Heart left ventricle (tissue), 16 donors: ENCODE measurements around the gene RALGAPA1. TPM values are rescaled to one million over a fixed set of nuclear protein-coding genes. Genes with fewer than 3 reads are reported as not detected.

Source experiments
- ATAC-seq, 4 donors: fragments of 200-7000 bp; cut with Tn5 transposase; one replicate each; pipeline ENCODE4 v1.9.1; 2020 to 2022; ENCODE audit warnings: moderate library complexity in 4 of 4, mild to moderate bottlenecking in 3 of 4, moderate number of reproducible peaks in 1 of 4
- DNase-seq, 5 donors: peaks; one replicate each; pipeline ENCODE4 v3.0.0-alpha.2; 2020
- H3K27ac ChIP-seq, 12 donors: fragments of 200-600 bp; sonication (generic) in 4 of 12; one replicate each; pipeline versions ENCODE4 v1.5.0 to v1.8.0; 2016 to 2022; ENCODE audit warnings: mild to moderate bottlenecking in 2 of 12
- H3K27me3 ChIP-seq, 9 donors: fragments of 200-600 bp; sonication (generic) in 2 of 9; one replicate each; pipeline versions ENCODE4 v1.5.1 to v1.8.0; 2016 to 2022; ENCODE audit warnings: mild to moderate bottlenecking in 3 of 9
- H3K36me3 ChIP-seq, 9 donors: fragments of 200-600 bp; sonication (generic) in 2 of 9; one replicate each; pipeline versions ENCODE4 v1.5.0 to v1.8.0; 2018 to 2022; ENCODE audit warnings: mild to moderate bottlenecking in 2 of 9
- H3K4me1 ChIP-seq, 12 donors: fragments of 200-600 bp; sonication (generic) in 4 of 12; one replicate each; pipeline versions ENCODE4 v1.5.0 to v1.8.0; 2016 to 2022; ENCODE audit warnings: mild to moderate bottlenecking in 3 of 12
- H3K4me3 ChIP-seq, 12 donors: fragments of 200-600 bp; sonication (generic) in 4 of 12; one replicate each; pipeline versions ENCODE4 v1.5.0 to v1.8.0; 2017 to 2022; ENCODE audit warnings: mild to moderate bottlenecking in 9 of 12, moderate library complexity in 4 of 12
- H3K9me3 ChIP-seq, 12 donors: fragments of 200-600 bp; sonication (generic) in 4 of 12; one replicate each; pipeline versions ENCODE4 v1.5.0 to v1.8.0; 2016 to 2022; ENCODE audit warnings: mild to moderate bottlenecking in 1 of 12
- POLR2A ChIP-seq, 2 donors: fragments of 450-650 bp; IDR thresholded peaks; one replicate each; pipeline ENCODE4 v1.6.1; 2017; ENCODE audit warnings: antibody characterized with exemption in 2 of 2, mild to moderate bottlenecking in 2 of 2, moderate library complexity in 2 of 2
- WGBS, 4 donors: extraction: QIAGEN DNeasy Blood & Tissue Kit in 2 of 4; methylation state at CpG; one replicate each; pipeline versions ENCODE4 v1.1.5 to v1.1.7; 2013 to 2018; 5-methylcytosine and 5-hydroxymethylcytosine counted together
- intact Hi-C, 10 donors: fragments of 100-400 bp; cut with DNase I; formaldehyde crosslinking; loops; one replicate each; pipeline versions ENCODE4 v1.11.1 to v1.14.2; 2022
- polyA plus RNA-seq, 2 donors: library from polyadenylated mRNA; stranded (reverse); fragments of 200-250 nt; gene quantifications; one replicate each; pipeline ENCODE4 v1.2.3, GENCODE V29; 2013
- total RNA-seq, 9 donors: library from RNA; depleted of rRNA in 2 of 9; stranded (reverse); fragments of >200 nt in 2 of 9; fragmentation: NEBNext Ultra II Directional in 3 of 9; extraction: Animal tissue kit (Norgen Biotek cat#: 25700) in 3 of 9; gene quantifications; one replicate each; pipeline versions ENCODE4 v1.1.0 to v1.2.4, GENCODE V29; 2016 to 2023
- TF ChIP-seq, protein P1 (sequence below), 12 donors: fragments of 200-600 bp; sonication (generic) in 4 of 12; IDR thresholded peaks; one replicate each; pipeline versions ENCODE4 v1.5.0 to v1.8.0; 2018 to 2022; ENCODE audit warnings: antibody characterized with exemption in 12 of 12, mild to moderate bottlenecking in 5 of 12
- donor health status: ischemic (EF 13 %, LVEDD 7.1; RV severe dilation, severe dysfunction).
- donor health status: healthy with polysubstance abuse.
- donor health status: DM: no; HTN: yes; CAD: no.
- donor health status: DM: no; HTN: no; CAD: no.
- donor health status: ischemic (EF 25% LVEDD 6.9; RV normal size, moderate dysfunction).
- donor health status: ischemic (EF 25% LVEDD 5.7; RV mildly dilated, moderate dysfunction).
- donor health status: healthy.
- donor health status: DM: yes; HTN: yes; CAD: no.
- donor health status: ischemic (EF 35%, LVEDD 5.7; RV mildly dilated, moderate dysfunction).
- donor health status: nonischemic (EF 11% LVEDD 7.7; RV severe dilation, severe dysfunction).
- donor health status: DM: yes; HTN: yes; CAD: no.
- donor health status: PGD.
- donor health status: ischemic (EF 29% LVEDD 5.4; RV normal size, mild dysfunction).
- donor health status: nonischemic (EF 23%, LVEDD 6.1; RV moderate dilation, normal function).

Gene RALGAPA1
- total and polyA plus RNA-seq, 11 donors: 9.9 to 43.0 (median 27.8) TPM

GRCh38 chr14:35727764-35728163 lies 81.3 kb downstream of the RALGAPA1 start:
- H3K36me3 ChIP-seq: peaks cover 0 to 70% (median 35%) of the 10 kb centered on the region in 9 donors
- no peaks in the 10 kb centered on the region for H3K4me1 ChIP-seq
- H3K27me3 ChIP-seq: no peaks in the 10 kb centered on the region
- ATAC-seq (no peak), DNase-seq (no peak)
- H3K4me3 ChIP-seq: no peak overlapping the region
- intact Hi-C loops: no loop called here
- H3K9me3 ChIP-seq: no peaks in the 10 kb centered on the region
- no peak overlapping the region for H3K27ac ChIP-seq
- WGBS, 4 donors: 82 to 95% (median 84%) methylated on average over 2 of the region's 2 CpGs
- TF ChIP-seq POLR2A (IDR thresholded peaks at IDR 0.05): no peak
- TF ChIP-seq, protein P1, sequence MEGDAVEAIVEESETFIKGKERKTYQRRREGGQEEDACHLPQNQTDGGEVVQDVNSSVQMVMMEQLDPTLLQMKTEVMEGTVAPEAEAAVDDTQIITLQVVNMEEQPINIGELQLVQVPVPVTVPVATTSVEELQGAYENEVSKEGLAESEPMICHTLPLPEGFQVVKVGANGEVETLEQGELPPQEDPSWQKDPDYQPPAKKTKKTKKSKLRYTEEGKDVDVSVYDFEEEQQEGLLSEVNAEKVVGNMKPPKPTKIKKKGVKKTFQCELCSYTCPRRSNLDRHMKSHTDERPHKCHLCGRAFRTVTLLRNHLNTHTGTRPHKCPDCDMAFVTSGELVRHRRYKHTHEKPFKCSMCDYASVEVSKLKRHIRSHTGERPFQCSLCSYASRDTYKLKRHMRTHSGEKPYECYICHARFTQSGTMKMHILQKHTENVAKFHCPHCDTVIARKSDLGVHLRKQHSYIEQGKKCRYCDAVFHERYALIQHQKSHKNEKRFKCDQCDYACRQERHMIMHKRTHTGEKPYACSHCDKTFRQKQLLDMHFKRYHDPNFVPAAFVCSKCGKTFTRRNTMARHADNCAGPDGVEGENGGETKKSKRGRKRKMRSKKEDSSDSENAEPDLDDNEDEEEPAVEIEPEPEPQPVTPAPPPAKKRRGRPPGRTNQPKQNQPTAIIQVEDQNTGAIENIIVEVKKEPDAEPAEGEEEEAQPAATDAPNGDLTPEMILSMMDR (IDR thresholded peaks at IDR 0.05): no peak

- DNase-seq (no peak), ATAC-seq (no peak)
- no peak for TF ChIP-seq POLR2A (IDR thresholded peaks at IDR 0.05)
- TF ChIP-seq, protein P1 (IDR thresholded peaks at IDR 0.05): no peak
- peaks cover 0 to 89% (median 52%) of the 10 kb centered on the region in 9 donors for H3K36me3 ChIP-seq
- H3K27ac ChIP-seq: no peak overlapping the region
- H3K9me3 ChIP-seq: no peaks in the 10 kb centered on the region
- 96 to 99% (median 97%) methylated on average over 5 of the region's 5 CpGs for WGBS, 4 donors
- no peaks in the 10 kb centered on the region for H3K4me1 ChIP-seq
- no peaks in the 10 kb centered on the region for H3K27me3 ChIP-seq
- intact Hi-C loops: no loop called here
- no peak overlapping the region for H3K4me3 ChIP-seq
Measured at GRCh38 chr14:35725930-35726329, 83.2 kb downstream of the RALGAPA1 start.

GRCh38 chr14:35715079-35715478 lies 94.0 kb downstream of the RALGAPA1 start:
- no peak for TF ChIP-seq POLR2A (IDR thresholded peaks at IDR 0.05)
- TF ChIP-seq, protein P1 (IDR thresholded peaks at IDR 0.05): no peak
- peaks cover 0 to 97% (median 39%) of the 10 kb centered on the region in 9 donors for H3K36me3 ChIP-seq
- 93 to 98% (median 96%) methylated on average over 1 of the region's 1 CpG for WGBS, 4 donors

GRCh38 chr14:35712466-35712865 lies 96.6 kb downstream of the RALGAPA1 start:
- H3K27me3 ChIP-seq: no peaks in the 10 kb centered on the region
- H3K36me3 ChIP-seq: peaks cover 0 to 93% (median 34%) of the 10 kb centered on the region in 9 donors
- no peak overlapping the region for H3K27ac ChIP-seq
- intact Hi-C loops: no loop called here
- ATAC-seq: no peak
- TF ChIP-seq, protein P1 (IDR thresholded peaks at IDR 0.05): no peak
- TF ChIP-seq POLR2A (IDR thresholded peaks at IDR 0.05): no peak
- H3K4me1 ChIP-seq: no peaks in the 10 kb centered on the region
- H3K9me3 ChIP-seq: no peaks in the 10 kb centered on the region
- DNase-seq: no peak
- 74 to 84% (median 82%) methylated on average over 3 of the region's 3 CpGs for WGBS, 4 donors
- H3K4me3 ChIP-seq: no peak overlapping the region

More at GRCh38 chr14:35715079-35715478, 94.0 kb downstream of the RALGAPA1 start:
- Histone ChIP-seq H3K27me3 (no peaks in the 10 kb centered on the region), H3K27ac (no peak overlapping the region), H3K4me3 (no peak overlapping the region), H3K9me3 (no peaks in the 10 kb centered on the region), H3K4me1 (no peaks in the 10 kb centered on the region)
- intact Hi-C loops: no loop called here
- no peak for ATAC-seq
- no peak for DNase-seq
